GM12878 (cell line): ENCODE measurements around the gene PID1. TPM values are rescaled to one million over a fixed set of nuclear protein-coding genes. Genes with fewer than 3 reads are reported as not detected.

ENCODE experiments used
- ATAC-seq: fragments of 200-7000 bp; cut with Tn5 transposase; 3 replicates; pipeline ENCODE4 v1.9.1; 2020; ENCODE audit warnings: mild to moderate bottlenecking, moderate library complexity
- BruUV-seq: library from RNA; stranded (reverse); fragments of 400-500 nt; replicated peaks from 2 replicates; lab custom pipeline; 2021; lab: Mats Ljungman, UMichigan
- CTCF ChIA-PET: fragments of 300-600 bp; sonication (Branson Sonifier 250); formaldehyde crosslinking; extraction: SDS; loops from one replicate; lab custom pipeline; 2021; ENCODE audit warnings: inconsistent platforms; lab: Yijun Ruan, JAX
- POLR2A ChIA-PET: fragments of 350-600 bp; formaldehyde crosslinking; extraction: SDS; loops from one replicate; lab custom pipeline; 2021; ENCODE audit warnings: inconsistent platforms; lab: Charles Lee
- RAD21 ChIA-PET: fragments of 300-600 bp; sonication (Branson Sonifier 250); formaldehyde crosslinking; loops from one replicate; lab custom pipeline; 2023; ENCODE audit warnings: antibody characterized with exemption; ENCODE audit not compliant: unreplicated experiment; lab: Charles Lee
- SMC1A ChIA-PET: fragments of 300-600 bp; sonication (Branson Sonifier 250); formaldehyde crosslinking; loops from one replicate; lab custom pipeline; 2023; ENCODE audit not compliant: unreplicated experiment, uncharacterized antibody; lab: Charles Lee
- DNase-seq: peaks from one replicate; pipeline ENCODE4 v3.0.0-alpha.2; 2011; ENCODE audit warnings: low read depth, low spot score
- FAIRE-seq: peaks from 3 replicates; lab custom pipeline; 2011; peaks lifted over from hg19 to GRCh38; lab: Jason Lieb, UNC
- H2AFZ ChIP-seq: 2 replicates; pipeline ENCODE4 v1.6.0; 2011; ENCODE audit warnings: low read depth, low read length, control low read depth; ENCODE audit not compliant: control insufficient read depth
- H3K27ac ChIP-seq: 2 replicates; pipeline ENCODE4 v1.5.1; 2011; ENCODE audit warnings: control low read depth; ENCODE audit not compliant: control insufficient read depth, insufficient read depth
- H3K27me3 ChIP-seq, 2 experiments: replicated peaks in 1 of 2; 2 replicates each; pipeline versions ENCODE4 v1.6.0 to v1.6.1; 2011; ENCODE audit warnings: low read length in 1 of 2; ENCODE audit not compliant: control insufficient read depth in 2 of 2, insufficient read depth in 2 of 2
- H3K36me3 ChIP-seq, 2 experiments: 2 replicates each; pipeline ENCODE4 v1.5.1; 2011; ENCODE audit warnings: low read length in 1 of 2; ENCODE audit not compliant: control insufficient read depth in 2 of 2, insufficient read depth in 2 of 2
- H3K4me1 ChIP-seq: 2 replicates; pipeline ENCODE4 v1.6.1; 2011; ENCODE audit warnings: mild to moderate bottlenecking, low read length, moderate library complexity, mixed read lengths; ENCODE audit not compliant: control insufficient read depth, insufficient read depth
- H3K4me2 ChIP-seq: 2 replicates; pipeline ENCODE4 v1.6.0; 2011; ENCODE audit warnings: control low read depth; ENCODE audit not compliant: control insufficient read depth, insufficient read depth
- H3K4me3 ChIP-seq: fragments of 200-600 bp; sonication (generic); 2 replicates; pipeline ENCODE4 v1.5.1; 2016
- H3K79me2 ChIP-seq: 2 replicates; pipeline ENCODE4 v1.6.0; 2011; ENCODE audit warnings: low read length; ENCODE audit not compliant: control insufficient read depth, insufficient read depth
- H3K9ac ChIP-seq: 2 replicates; pipeline ENCODE4 v1.8.0; 2011; ENCODE audit warnings: low read length, control low read depth, mixed read lengths; ENCODE audit not compliant: control insufficient read depth, insufficient read depth
- H3K9me3 ChIP-seq: replicated peaks from 3 replicates; pipeline ENCODE4 v1.5.1; 2011; ENCODE audit warnings: mild to moderate bottlenecking, low read length; ENCODE audit not compliant: control insufficient read depth, insufficient read depth
- H4K20me1 ChIP-seq: 2 replicates; pipeline ENCODE4 v1.6.0; 2011; ENCODE audit not compliant: control insufficient read depth, insufficient read depth
- EZH2 ChIP-seq: IDR thresholded peaks from 2 replicates; pipeline ENCODE4 v1.6.1; 2012; ENCODE audit warnings: low read depth, mild to moderate bottlenecking, control low read depth, inconsistent platforms, low read length, borderline replicate concordance; ENCODE audit not compliant: control insufficient read depth
- MXI1 ChIP-seq: fragments of 150-350 bp; IDR thresholded peaks from 2 replicates; pipeline ENCODE4 v1.6.1; 2011; ENCODE audit warnings: low read depth, mild to moderate bottlenecking, inconsistent platforms, low read length, improper control_type of control experiment
- NR2F1 ChIP-seq: fragments of 450-650 bp; conservative IDR thresholded peaks from 2 replicates; pipeline ENCODE4 v1.6.1; 2017; ENCODE audit warnings: mild to moderate bottlenecking
- RFX5 ChIP-seq: IDR thresholded peaks from 2 replicates; pipeline ENCODE4 v1.6.1; 2011; ENCODE audit warnings: low read depth, low read length, improper control_type of control experiment
- SP1 ChIP-seq: IDR thresholded peaks from one replicate; pipeline ENCODE4 v1.6.1; 2011; ENCODE audit warnings: low read depth, low read length
- SREBF2 ChIP-seq: IDR thresholded peaks from 2 replicates; pipeline ENCODE4 v1.6.1; 2012; ENCODE audit warnings: mild to moderate bottlenecking, low read length
- ZNF217 ChIP-seq: fragments of 450-650 bp; IDR thresholded peaks from 2 replicates; pipeline ENCODE4 v1.6.1; 2017; ENCODE audit warnings: antibody characterized with exemption, mild to moderate bottlenecking
- WGBS: methylation state at CpG from one replicate; pipeline ENCODE4 v1.1.6; 2016; ENCODE audit warnings: low lambda C conversion rate; ENCODE audit not compliant: insufficient replicate concordance, insufficient coverage; ENCODE audit errors: missing lambda C conversion rate; 5-methylcytosine and 5-hydroxymethylcytosine counted together
- in situ Hi-C: fragments of 300-500 bp; cut with MboI; formaldehyde crosslinking; loops from 9 replicates; pipeline ENCODE4 v1.14.3; 2018; ENCODE audit warnings: mixed read lengths
- intact Hi-C: fragments of 100-400 bp; cut with micrococcal nuclease; formaldehyde crosslinking; loops from one replicate; pipeline ENCODE4 v1.14.2; 2022; ENCODE audit not compliant: unreplicated experiment
- polyA plus RNA-seq, 11 experiments: library from polyadenylated mRNA; depleted of rRNA in 4 of 11; unstranded in 6 of 11; stranded (reverse) in 5 of 11; fragments of >200 nt; fragmentation: Nextera tagmentation in 4 of 11; fragmentation: Illumina TruSeq in 1 of 11; extraction: Ambion mirVana in 4 of 11; extraction: Trizol in 1 of 11; gene quantifications; 1 replicate in 1 of 11; 2 replicates in 10 of 11; pipeline versions ENCODE4 v1.2.1 to v1.2.3, GENCODE V29; 2011 to 2016; ENCODE audit warnings: inconsistent platforms in 2 of 11, missing spikeins in 2 of 11, low read depth in 1 of 11
- total RNA-seq, 4 experiments: library from RNA; depleted of rRNA in 3 of 4; stranded (reverse); fragments of >200 nt in 3 of 4; fragmentation: Illumina TruSeq in 1 of 4; extraction: Trizol in 1 of 4; gene quantifications; 2 replicates each; pipeline versions ENCODE4 v1.2.1 to v1.2.3, GENCODE V29; 2013 to 2021
- TF ChIP-seq, protein P1 (sequence below): IDR thresholded peaks from 2 replicates; pipeline ENCODE4 v1.6.1; 2012; ENCODE audit warnings: mild to moderate bottlenecking, low read depth, low read length
- TF ChIP-seq, protein P2 (sequence below): fragments of 450-650 bp; IDR thresholded peaks from 2 replicates; pipeline ENCODE4 v1.6.1; 2016; ENCODE audit warnings: mild to moderate bottlenecking
- TF ChIP-seq, protein P3 (sequence below): IDR thresholded peaks from 2 replicates; pipeline ENCODE4 v1.6.1; 2011; ENCODE audit warnings: borderline replicate concordance, low read depth, mild to moderate bottlenecking, moderate library complexity, mixed read lengths, low read length; ENCODE audit not compliant: insufficient read depth; ENCODE audit errors: extremely low read length
- TF ChIP-seq, protein P4 (sequence below): fragments of 450-650 bp; IDR thresholded peaks from 2 replicates; pipeline ENCODE4 v1.6.1; 2018; ENCODE audit warnings: borderline replicate concordance, mild to moderate bottlenecking; ENCODE audit not compliant: partially characterized antibody

Gene PID1
- total and polyA plus RNA-seq, 10 of the 15 experiments (the other 5 are each of a cell fraction or from before 2014, with no cell fraction given) = not detected

DNA sequence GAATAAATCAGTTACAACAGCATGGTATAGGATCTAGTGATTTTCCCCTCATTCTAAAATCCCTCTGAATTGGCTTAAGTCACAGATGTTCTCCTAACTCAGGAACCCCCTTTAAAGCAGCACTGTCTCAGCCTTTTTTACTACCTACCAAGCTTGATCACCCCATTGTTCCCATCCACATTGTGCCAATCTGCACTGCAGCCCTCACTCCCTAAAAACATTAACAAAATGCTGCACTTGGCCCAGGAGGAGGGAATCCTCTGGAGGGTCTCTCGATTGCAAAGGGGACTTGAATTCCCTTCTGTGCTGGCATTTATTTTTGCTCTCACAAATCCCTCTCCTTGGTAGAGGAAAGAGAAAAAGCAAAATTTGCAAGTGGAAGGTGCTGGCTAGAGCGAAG, 223.0 kb downstream of the PID1 start:
- ATAC-seq (no peak), FAIRE-seq (no peak), DNase-seq (no peak)
- TF ChIP-seq EZH2 (no peak), SREBF2 (no peak), RFX5 (no peak), ZNF217 (no peak), MXI1 (no peak), NR2F1 (no peak), SP1 (no peak)
- TF ChIP-seq, protein P1, sequence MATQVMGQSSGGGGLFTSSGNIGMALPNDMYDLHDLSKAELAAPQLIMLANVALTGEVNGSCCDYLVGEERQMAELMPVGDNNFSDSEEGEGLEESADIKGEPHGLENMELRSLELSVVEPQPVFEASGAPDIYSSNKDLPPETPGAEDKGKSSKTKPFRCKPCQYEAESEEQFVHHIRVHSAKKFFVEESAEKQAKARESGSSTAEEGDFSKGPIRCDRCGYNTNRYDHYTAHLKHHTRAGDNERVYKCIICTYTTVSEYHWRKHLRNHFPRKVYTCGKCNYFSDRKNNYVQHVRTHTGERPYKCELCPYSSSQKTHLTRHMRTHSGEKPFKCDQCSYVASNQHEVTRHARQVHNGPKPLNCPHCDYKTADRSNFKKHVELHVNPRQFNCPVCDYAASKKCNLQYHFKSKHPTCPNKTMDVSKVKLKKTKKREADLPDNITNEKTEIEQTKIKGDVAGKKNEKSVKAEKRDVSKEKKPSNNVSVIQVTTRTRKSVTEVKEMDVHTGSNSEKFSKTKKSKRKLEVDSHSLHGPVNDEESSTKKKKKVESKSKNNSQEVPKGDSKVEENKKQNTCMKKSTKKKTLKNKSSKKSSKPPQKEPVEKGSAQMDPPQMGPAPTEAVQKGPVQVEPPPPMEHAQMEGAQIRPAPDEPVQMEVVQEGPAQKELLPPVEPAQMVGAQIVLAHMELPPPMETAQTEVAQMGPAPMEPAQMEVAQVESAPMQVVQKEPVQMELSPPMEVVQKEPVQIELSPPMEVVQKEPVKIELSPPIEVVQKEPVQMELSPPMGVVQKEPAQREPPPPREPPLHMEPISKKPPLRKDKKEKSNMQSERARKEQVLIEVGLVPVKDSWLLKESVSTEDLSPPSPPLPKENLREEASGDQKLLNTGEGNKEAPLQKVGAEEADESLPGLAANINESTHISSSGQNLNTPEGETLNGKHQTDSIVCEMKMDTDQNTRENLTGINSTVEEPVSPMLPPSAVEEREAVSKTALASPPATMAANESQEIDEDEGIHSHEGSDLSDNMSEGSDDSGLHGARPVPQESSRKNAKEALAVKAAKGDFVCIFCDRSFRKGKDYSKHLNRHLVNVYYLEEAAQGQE = no peak
- TF ChIP-seq, protein P2, sequence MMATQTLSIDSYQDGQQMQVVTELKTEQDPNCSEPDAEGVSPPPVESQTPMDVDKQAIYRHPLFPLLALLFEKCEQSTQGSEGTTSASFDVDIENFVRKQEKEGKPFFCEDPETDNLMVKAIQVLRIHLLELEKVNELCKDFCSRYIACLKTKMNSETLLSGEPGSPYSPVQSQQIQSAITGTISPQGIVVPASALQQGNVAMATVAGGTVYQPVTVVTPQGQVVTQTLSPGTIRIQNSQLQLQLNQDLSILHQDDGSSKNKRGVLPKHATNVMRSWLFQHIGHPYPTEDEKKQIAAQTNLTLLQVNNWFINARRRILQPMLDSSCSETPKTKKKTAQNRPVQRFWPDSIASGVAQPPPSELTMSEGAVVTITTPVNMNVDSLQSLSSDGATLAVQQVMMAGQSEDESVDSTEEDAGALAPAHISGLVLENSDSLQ = no peak
- TF ChIP-seq, protein P3, sequence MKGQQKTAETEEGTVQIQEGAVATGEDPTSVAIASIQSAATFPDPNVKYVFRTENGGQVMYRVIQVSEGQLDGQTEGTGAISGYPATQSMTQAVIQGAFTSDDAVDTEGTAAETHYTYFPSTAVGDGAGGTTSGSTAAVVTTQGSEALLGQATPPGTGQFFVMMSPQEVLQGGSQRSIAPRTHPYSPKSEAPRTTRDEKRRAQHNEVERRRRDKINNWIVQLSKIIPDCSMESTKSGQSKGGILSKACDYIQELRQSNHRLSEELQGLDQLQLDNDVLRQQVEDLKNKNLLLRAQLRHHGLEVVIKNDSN = no peak
- TF ChIP-seq, protein P4, sequence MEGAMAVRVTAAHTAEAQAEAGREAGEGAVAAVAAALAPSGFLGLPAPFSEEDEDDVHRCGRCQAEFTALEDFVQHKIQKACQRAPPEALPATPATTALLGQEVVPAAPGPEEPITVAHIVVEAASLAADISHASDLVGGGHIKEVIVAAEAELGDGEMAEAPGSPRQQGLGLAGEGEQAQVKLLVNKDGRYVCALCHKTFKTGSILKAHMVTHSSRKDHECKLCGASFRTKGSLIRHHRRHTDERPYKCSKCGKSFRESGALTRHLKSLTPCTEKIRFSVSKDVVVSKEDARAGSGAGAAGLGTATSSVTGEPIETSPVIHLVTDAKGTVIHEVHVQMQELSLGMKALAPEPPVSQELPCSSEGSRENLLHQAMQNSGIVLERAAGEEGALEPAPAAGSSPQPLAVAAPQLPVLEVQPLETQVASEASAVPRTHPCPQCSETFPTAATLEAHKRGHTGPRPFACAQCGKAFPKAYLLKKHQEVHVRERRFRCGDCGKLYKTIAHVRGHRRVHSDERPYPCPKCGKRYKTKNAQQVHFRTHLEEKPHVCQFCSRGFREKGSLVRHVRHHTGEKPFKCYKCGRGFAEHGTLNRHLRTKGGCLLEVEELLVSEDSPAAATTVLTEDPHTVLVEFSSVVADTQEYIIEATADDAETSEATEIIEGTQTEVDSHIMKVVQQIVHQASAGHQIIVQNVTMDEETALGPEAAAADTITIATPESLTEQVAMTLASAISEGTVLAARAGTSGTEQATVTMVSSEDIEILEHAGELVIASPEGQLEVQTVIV = no peak
- Histone ChIP-seq H3K9ac (no peak overlapping the region), H2AFZ (no peak overlapping the region), H3K27me3 (no peaks in the 10 kb centered on the region), H3K4me1 (no peaks in the 10 kb centered on the region), H3K36me3 (no peaks in the 10 kb centered on the region), H4K20me1 (no peaks in the 10 kb centered on the region), H3K79me2 (no peaks in the 10 kb centered on the region), H3K4me2 (no peak overlapping the region), H3K4me3 (no peak overlapping the region), H3K27ac (no peak overlapping the region), H3K9me3 (no peaks in the 10 kb centered on the region)
- WGBS = 3% methylated on average over 2 of the region's 2 CpGs
- ChIA-PET RAD21 (no interaction called here), SMC1A (no interaction called here), CTCF (interaction anchor here (1.3 kb wide), 1 partner anchor 11 kb away, joined by 3 read pairs; no protein-coding TSS in a partner anchor), POLR2A (no interaction called here)
- intact Hi-C loops (no loop called here), in situ Hi-C loops (no loop called here)
- BruUV-seq = no TSS peak
